Kasumi-1 (cell line): ENCODE data around the gene HNRNPF.

Experiments
- DNase-seq, 2 experiments: peaks; one replicate each; lab custom pipeline; 2025; lab: John Stamatoyannopoulos, UW

HNRNPF gene

DNA sequence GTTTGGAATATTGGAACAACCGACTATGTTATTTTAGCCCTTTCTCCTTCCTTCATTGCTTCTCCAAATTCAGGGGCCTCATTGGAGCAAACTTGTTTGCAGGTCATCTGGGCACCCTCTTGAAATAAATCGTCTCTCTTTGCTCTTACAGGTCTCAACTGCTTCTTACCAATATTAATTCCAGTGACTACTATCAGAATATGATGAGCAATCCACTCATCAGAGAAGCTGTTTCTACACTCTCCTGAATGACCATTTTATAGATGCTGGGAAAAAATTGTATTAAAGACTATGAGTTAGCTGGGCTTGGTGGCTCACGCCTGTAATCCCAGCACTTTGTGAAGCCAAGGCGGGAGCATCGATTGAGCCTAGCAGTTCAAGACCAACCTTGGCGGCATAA, 12.5 kb upstream of the HNRNPF start:
- DNase-seq: no peak

DNA sequence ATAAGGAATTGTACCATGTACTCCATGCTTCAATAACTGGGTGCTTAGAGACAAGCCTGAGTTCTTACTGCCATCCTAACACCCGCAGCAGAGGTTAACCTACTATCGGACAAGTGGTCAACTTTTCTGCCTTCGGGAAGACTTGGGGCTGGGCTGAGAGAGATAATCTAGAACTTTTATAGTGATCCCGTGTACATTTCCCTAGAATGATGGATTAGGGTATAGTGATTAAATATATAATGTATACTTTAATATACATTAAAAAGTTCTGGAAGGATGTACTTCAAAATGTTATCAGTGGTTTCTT, 12.2 kb upstream of the HNRNPF start:
- DNase-seq: no peak

DNA sequence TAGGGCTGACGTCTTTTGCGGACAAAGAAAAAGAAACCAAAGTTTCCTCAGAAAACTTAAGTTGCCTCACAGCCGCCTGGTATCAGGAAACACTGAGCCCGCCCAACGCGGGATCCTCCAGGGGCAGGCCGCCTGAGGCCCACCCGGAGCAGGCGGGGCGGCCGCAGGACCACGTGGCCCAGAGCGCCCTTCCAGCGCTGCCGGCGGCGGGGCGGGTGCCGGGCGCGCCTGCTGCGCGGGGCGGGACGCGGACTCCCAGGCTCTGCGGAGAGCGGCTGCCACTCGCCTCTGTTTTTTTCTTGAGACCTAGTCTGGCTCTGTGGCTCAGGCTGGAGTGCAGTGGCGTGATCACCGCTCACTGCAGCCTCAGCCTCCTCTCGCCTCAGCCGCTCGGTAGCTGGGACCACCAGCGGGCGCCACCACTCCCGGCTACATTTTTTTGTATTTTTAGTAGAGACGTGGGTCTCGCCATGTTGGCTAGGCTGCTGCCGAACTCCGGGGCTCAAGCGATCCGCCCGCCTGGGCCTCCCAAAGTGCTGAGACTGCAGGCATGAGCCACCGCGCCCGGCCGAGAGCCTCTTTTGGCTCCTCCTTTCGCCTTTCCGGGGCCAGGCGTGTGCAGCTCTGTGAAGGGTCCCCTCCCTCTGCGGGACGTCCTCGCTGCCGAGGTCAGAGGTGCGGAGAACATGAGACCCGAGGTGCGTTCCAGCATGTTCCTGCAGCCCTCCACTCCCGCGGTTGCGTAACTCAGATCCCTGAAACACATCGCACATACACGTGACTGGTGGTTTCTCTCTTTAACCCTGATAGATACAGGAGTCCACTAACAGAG, 11.6 kb upstream of the HNRNPF start:
- DNase-seq: peak; percentile 91 to 93

GRCh38 chr10:43419997-43420368, 11.0 kb upstream of the HNRNPF start:
- DNase-seq: no peak

DNA sequence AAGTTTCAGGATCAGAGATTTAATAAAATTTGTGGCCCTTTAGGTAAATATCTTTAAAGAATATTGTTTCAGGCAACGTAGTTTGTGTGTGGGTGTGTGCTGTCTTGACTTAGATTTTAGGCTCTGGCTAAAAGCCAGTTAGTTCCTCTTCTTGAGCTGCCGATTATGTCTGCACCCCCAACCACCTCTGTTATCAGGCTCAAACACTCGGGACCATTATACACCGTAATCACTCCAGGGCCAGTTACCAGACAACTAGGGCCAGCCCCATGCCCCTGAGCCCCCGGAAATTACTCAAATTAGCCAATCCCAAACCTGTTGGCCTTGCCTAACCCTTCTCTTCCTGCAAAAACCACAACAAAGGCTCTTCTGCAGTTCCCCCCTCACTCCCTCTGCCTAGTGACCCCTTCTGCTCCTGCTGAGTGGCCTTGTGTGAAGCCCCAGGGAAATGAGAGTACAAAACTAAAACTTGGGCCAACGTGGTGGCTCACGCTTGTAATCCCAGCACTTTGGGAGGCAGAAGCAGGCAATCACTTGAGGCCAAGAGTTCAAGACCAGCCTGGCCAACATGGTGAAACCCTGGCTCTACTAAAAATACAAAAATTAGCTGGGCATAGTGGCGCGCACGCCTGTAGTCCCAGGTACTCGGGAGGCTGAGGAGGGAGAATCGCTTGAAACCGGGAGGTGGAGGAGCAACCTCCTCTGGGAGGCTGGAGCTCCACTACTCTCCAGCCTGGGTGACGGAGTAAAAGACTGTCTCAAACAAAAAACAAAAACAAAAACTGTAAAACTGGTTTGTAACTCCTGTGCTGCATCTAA, 9.2 kb upstream of the HNRNPF start:
- peak; percentile 100 for DNase-seq

DNA sequence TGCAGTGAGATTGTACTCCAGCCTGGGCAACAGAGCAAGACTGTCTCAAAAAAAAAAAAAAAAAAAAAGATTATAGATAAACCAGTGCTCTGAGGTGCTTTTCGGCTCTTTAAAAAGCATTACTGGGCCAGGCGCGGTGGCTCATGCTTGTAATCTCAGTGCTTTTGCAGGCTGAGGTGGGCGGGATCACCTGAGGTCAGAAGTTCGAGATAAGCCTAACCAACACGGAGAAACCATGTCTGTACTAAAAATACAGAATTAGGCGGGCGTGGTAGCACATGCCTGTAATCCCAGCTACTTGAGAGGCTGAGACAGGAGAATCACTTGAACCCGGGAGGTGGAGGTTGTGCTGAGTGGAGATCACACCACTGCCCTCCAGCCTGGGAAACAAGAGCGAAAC, 6.6 kb upstream of the HNRNPF start:
- no peak for DNase-seq

DNA sequence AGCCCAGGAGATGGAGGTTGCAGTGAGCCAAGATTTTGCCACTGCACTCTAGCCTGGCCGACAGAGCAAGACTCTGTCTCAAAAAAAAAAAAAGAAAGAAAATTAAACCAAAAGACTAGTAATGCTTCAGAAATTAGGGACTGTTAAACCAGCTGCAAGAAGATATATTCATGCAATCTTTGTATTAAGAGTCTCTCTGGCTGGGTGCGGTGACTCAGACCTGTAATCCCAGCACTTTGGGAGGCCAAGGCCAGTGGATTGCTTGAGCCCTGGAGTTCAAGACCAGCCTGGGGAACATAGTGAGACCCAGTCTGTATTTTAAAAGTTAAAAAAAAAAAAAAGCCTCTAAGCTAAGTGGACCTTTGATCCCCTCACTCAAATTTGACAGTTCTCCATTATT, 2.5 kb upstream of the HNRNPF start:
- no peak for DNase-seq

GRCh38 chr10:43410345-43410744, 1.4 kb upstream of the HNRNPF start:
- DNase-seq: no peak

- no peak for DNase-seq
These were observed 561 bp upstream of the HNRNPF start for GRCh38 chr10:43409385-43410109.

GRCh38 chr10:43408331-43408709, 666 bp downstream of the HNRNPF start:
- no peak for DNase-seq

GRCh38 chr10:43407576-43408330, 1.2 kb downstream of the HNRNPF start:
- DNase-seq: peak; percentile 95

GRCh38 chr10:43407148-43407575, 1.8 kb downstream of the HNRNPF start:
- DNase-seq: no peak

DNA sequence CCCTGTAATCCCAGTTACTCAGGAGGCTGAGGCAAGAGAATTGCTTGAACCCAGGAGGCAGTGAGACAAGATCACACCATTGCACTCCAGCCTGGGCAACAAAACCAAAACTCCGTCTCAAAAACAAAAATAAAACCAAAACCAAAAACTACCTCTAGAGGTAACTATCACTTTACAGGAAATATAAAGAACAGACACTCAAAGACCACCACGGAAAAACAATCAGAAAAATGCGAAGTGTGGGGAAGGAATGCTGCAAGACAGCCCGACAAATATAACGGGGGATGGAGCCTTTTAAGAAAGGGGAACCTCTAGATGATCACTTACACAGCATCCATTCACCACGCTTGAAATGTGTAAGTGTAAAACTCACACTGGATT, 4.3 kb downstream of the HNRNPF start:
- peak in 1 of 2 experiments; percentile 81 for DNase-seq

- no peak for DNase-seq
These were observed 4.9 kb downstream of the HNRNPF start for GRCh38 chr10:43403911-43404703.

- DNase-seq: no peak
These were observed 6.0 kb downstream of the HNRNPF start for GRCh38 chr10:43402880-43403452.

- no peak for DNase-seq
These were observed 6.8 kb downstream of the HNRNPF start for GRCh38 chr10:43402176-43402575.

DNA sequence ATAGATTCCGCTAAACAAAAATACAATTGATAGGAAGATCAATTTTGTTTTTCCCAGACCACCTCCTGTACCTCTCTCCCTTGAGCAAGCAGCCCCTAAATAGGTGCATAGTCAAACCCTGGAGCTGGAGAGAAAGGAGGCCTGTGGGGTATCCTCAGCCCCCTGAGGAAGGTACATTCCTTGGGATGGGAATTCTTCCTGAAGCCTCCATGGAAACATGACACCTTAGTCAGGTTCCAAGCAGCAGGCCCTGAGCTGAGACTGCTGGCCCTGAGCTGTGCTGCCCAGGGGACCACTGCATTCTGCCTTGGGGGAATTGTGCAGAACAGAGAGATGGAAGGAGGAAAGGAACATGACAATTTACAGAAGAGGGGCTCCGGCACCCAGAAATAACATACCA, 7.4 kb downstream of the HNRNPF start:
- no peak for DNase-seq

DNA sequence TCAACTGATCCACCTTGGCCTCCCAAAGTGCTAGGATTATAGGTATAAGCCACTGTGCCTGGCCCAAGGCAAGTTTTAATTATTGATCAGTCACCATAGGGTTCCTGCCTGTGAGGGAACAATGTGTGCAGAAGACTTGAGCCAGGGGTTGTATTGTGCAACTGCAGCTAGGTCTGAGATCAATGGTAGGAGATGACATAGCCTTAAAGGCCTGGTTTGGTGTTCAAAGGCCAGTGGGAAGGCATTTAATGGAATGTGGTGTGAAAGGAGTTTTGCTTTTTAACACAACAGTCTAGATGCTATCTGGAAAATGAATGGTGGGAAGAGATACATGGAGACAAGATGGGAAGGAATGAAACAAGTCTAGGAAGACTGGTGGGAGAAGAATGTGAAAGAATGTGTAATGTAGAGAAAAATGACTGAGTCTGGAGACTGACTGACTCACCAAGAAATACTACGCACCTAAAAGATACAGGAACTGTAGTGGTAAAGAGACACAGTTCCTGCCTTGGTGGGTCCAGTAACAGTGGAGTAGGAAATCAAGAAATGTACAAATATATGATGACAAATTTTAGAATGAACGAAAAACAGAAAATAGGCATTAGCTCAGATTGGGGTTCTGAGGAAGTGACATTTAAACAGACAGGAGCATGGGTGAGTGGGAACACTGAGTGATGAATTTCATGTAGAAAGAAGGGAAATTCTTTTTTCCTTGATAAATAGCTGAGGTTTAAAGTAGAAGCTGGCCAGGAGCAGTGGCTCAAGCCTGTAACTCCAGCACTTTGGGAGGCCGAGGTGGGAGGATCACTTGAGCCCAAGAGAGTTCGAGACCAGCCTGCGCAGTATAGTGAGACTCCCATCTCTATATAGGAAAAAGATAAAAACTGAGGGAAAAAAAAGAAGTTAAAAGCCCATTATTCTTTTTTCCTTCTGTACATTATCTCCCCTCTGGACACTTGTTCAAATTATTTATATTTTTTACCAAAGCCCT, 9.4 kb downstream of the HNRNPF start:
- DNase-seq: no peak

- no peak for DNase-seq
These were observed 10.1 kb downstream of the HNRNPF start for GRCh38 chr10:43398939-43399319.
